MCF 10A (cell line): ENCODE measurements around the gene ANXA4. TPM values are rescaled to one million over a fixed set of nuclear protein-coding genes. Genes with fewer than 3 reads are reported as not detected.

ENCODE experiments used
- Bru-seq: library from RNA; stranded (reverse); fragments of 400-500 nt; gene quantifications from one replicate; lab custom pipeline; 2021; lab: Mats Ljungman, UMichigan
- BruChase-seq, 2 experiments: library from RNA; stranded (reverse); fragments of 400-500 nt; gene quantifications; one replicate each; lab custom pipeline; 2021; lab: Mats Ljungman, UMichigan
- BruUV-seq: library from RNA; stranded (reverse); fragments of 400-500 nt; replicated peaks from 2 replicates; lab custom pipeline; 2021; lab: Mats Ljungman, UMichigan
- CTCF ChIA-PET: fragments of 300-600 bp; sonication (Branson Sonifier 250); formaldehyde crosslinking; extraction: SDS; loops from one replicate; lab custom pipeline; 2021; ENCODE audit warnings: antibody characterized with exemption, inconsistent platforms; lab: Yijun Ruan, JAX
- POLR2A ChIA-PET: fragments of 300-600, 350-650 bp; sonication (Branson Sonifier 250); formaldehyde crosslinking; extraction: SDS; loops from one replicate; lab custom pipeline; 2020; ENCODE audit warnings: antibody characterized with exemption, inconsistent platforms; lab: Yijun Ruan, JAX
- DNase-seq: peaks from one replicate; pipeline ENCODE4 v3.0.0-alpha.2; 2018; ENCODE audit not compliant: unreplicated experiment
- H3K27ac Mint-ChIP-seq: one replicate; pipeline ENCODE4 v1.8.0; 2022; ENCODE audit warnings: mild to moderate bottlenecking, low read depth, mixed read lengths; ENCODE audit not compliant: unreplicated experiment
- H3K27me3 Mint-ChIP-seq: one replicate; pipeline ENCODE4 v1.8.0; 2022; ENCODE audit warnings: mixed read lengths; ENCODE audit not compliant: insufficient read depth, unreplicated experiment
- H3K36me3 Mint-ChIP-seq: one replicate; pipeline ENCODE4 v1.8.0; 2022; ENCODE audit warnings: mild to moderate bottlenecking, moderate library complexity, mixed read lengths; ENCODE audit not compliant: insufficient read depth, unreplicated experiment
- H3K4me1 Mint-ChIP-seq: one replicate; pipeline ENCODE4 v1.8.0; 2022; ENCODE audit warnings: mixed read lengths; ENCODE audit not compliant: insufficient read depth, unreplicated experiment
- H3K4me3 Mint-ChIP-seq: one replicate; pipeline ENCODE4 v1.8.0; 2022; ENCODE audit warnings: mild to moderate bottlenecking, moderate library complexity, mixed read lengths; ENCODE audit not compliant: unreplicated experiment
- H3K9me3 Mint-ChIP-seq: one replicate; pipeline ENCODE4 v1.8.0; 2022; ENCODE audit warnings: mixed read lengths; ENCODE audit not compliant: unreplicated experiment
- intact Hi-C: fragments of 100-400 bp; cut with micrococcal nuclease; formaldehyde crosslinking; loops from 2 replicates; pipeline ENCODE4 v1.14.1; 2022
- long read RNA-seq: library from polyadenylated mRNA; stranded (forward); transcript quantifications from one replicate; pipeline ENCODE4 v2.0.0, GENCODE V29; 2022
- total RNA-seq: library from RNA; stranded (reverse); gene quantifications from 2 replicates; pipeline ENCODE4 v1.2.3, GENCODE V29; 2022
- TF ChIP-seq, protein P1 (sequence below): fragments of 200-600 bp; IDR thresholded peaks from one replicate; pipeline ENCODE4 v1.8.0; 2022; ENCODE audit warnings: antibody characterized with exemption, mild to moderate bottlenecking; ENCODE audit not compliant: unreplicated experiment

Gene ANXA4
- total RNA-seq (79.8 and 82.9 TPM in 2 replicates), Bru-seq, nascent RNA (percentile 75 among the genes with signal in this experiment), BruChase-seq, experiment 1, labeled RNA remaining after a 6-hour chase (percentile 67 among the genes with signal in this experiment), BruChase-seq, experiment 2, labeled RNA remaining after a 2-hour chase (percentile 74 among the genes with signal in this experiment)
- long read RNA-seq, transcript ANXA4-201 (13 exons, 2,799 nt): major isoform, 92 of 114 reads
- long read RNA-seq, partial matches to known transcripts: 7 of 114 reads
- long read RNA-seq, other reads (novel, unspliced or antisense): 14 of 114 reads

GRCh38 chr2:69741575-69742321 is at the start of gene ANXA4:
Gene ANXA4 (plus strand): TSS chr2:69742134. CDS start chr2:69781566, 39,432 bp downstream.
- TF ChIP-seq, protein P1, sequence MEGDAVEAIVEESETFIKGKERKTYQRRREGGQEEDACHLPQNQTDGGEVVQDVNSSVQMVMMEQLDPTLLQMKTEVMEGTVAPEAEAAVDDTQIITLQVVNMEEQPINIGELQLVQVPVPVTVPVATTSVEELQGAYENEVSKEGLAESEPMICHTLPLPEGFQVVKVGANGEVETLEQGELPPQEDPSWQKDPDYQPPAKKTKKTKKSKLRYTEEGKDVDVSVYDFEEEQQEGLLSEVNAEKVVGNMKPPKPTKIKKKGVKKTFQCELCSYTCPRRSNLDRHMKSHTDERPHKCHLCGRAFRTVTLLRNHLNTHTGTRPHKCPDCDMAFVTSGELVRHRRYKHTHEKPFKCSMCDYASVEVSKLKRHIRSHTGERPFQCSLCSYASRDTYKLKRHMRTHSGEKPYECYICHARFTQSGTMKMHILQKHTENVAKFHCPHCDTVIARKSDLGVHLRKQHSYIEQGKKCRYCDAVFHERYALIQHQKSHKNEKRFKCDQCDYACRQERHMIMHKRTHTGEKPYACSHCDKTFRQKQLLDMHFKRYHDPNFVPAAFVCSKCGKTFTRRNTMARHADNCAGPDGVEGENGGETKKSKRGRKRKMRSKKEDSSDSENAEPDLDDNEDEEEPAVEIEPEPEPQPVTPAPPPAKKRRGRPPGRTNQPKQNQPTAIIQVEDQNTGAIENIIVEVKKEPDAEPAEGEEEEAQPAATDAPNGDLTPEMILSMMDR: no peak
- Mint-ChIP-seq H3K36me3 (peaks cover 17% of the 10 kb centered on the region), H3K9me3 (no peaks in the 10 kb centered on the region), H3K4me3 (peak within 1 kb of the TSS; percentile 83), H3K4me1 (peaks cover 14% of the 10 kb centered on the region), H3K27me3 (no peaks in the 10 kb centered on the region), H3K27ac (peak within 1 kb of the TSS; percentile 97)
- intact Hi-C loops: loop anchor here (1.0 to 5.0 kb wide), 5 partner anchors 15 to 401 kb away; no protein-coding TSS in a partner anchor
- ChIA-PET POLR2A (interaction anchor here (0.6 to 6.1 kb wide), 42 partner anchors 9 to 603 kb away, joined by 3 to 107 read pairs (median 4); partner anchors contain the start of genes AAK1, GMCL1, MXD1 and NFU1), CTCF (interaction anchor here (0.6 to 6.5 kb wide), 8 partner anchors 14 to 337 kb away, joined by 3 to 44 read pairs (median 4); no protein-coding TSS in a partner anchor)
- peak; percentile 91 for DNase-seq
- TSS peak; percentile 86 for BruUV-seq

DNA sequence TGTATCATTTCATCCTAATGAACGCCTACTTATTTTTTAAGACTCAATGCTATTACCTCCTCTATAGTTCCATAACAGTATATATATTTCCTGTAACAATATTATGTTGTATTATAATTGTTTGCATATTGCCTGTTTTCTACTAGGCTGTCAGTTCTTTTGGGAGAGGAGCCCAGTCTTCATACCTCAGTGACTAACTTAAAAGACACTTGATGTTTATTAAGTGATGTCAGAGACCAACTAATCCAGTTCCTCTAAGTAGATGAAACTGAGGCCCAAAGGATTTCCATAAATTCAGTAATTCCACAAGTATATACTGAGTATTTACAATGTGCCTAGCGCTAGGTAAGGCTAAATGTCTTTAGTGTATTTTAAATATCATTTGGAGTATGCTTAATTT is 49.5 kb upstream of the ANXA4 start:
- intact Hi-C loops: no loop called here
- CTCF ChIA-PET: no interaction called here
- Mint-ChIP-seq H3K27me3 (no peaks in the 10 kb centered on the region), H3K27ac (no peak overlapping the region), H3K9me3 (no peaks in the 10 kb centered on the region), H3K4me3 (no peak overlapping the region), H3K36me3 (no peaks in the 10 kb centered on the region), H3K4me1 (peaks cover 6% of the 10 kb centered on the region)
- POLR2A ChIA-PET: no interaction called here
- DNase-seq: no peak
- no TSS peak for BruUV-seq
- TF ChIP-seq, protein P1: no peak

GRCh38 chr2:69693059-69693774 is 48.7 kb upstream of the ANXA4 start:
- no peaks in the 10 kb centered on the region for H3K27me3 Mint-ChIP-seq
- no TSS peak for BruUV-seq
- intact Hi-C loops: no loop called here
- no peaks in the 10 kb centered on the region for H3K36me3 Mint-ChIP-seq
- ChIA-PET CTCF (interaction anchor here (0.6 to 1.2 kb wide), 2 partner anchors 146 to 308 kb away, joined by 3 read pairs; no protein-coding TSS in a partner anchor), POLR2A (no interaction called here)
- H3K4me1 Mint-ChIP-seq: peaks cover 6% of the 10 kb centered on the region
- H3K9me3 Mint-ChIP-seq: no peaks in the 10 kb centered on the region
- H3K27ac Mint-ChIP-seq: no peak overlapping the region
- TF ChIP-seq, protein P1: no peak
- no peak overlapping the region for H3K4me3 Mint-ChIP-seq
- no peak for DNase-seq
